PC-3 (cell line): ENCODE results near the gene DQX1. TPM values are rescaled to one million over a fixed set of nuclear protein-coding genes. Genes with fewer than 3 reads are reported as not detected.

Source experiments
- ATAC-seq: fragments of 200-7000 bp; cut with Tn5 transposase; 2 replicates; pipeline ENCODE4 v1.9.1; 2020; ENCODE audit warnings: mild to moderate bottlenecking, moderate library complexity
- BruUV-seq: library from RNA; stranded (reverse); fragments of 400-500 nt; replicated peaks from 2 replicates; lab custom pipeline; 2021; lab: Mats Ljungman, UMichigan
- CTCF ChIA-PET: fragments of 300-600 bp; sonication (Branson Sonifier 250); formaldehyde crosslinking; loops from one replicate; lab custom pipeline; 2022; ENCODE audit warnings: antibody characterized with exemption; lab: Charles Lee
- POLR2A ChIA-PET: fragments of 300-600 bp; sonication (Branson Sonifier 250); formaldehyde crosslinking; loops from one replicate; lab custom pipeline; 2022; ENCODE audit warnings: antibody characterized with exemption; ENCODE audit not compliant: unreplicated experiment; lab: Charles Lee
- DNase-seq: peaks from one replicate; pipeline ENCODE4 v3.0.0-alpha.2; 2015
- H2AFZ ChIP-seq: fragments of 300-600 bp; sonication (generic); 2 replicates; pipeline ENCODE4 v1.6.0; 2016; ENCODE audit warnings: antibody characterized with exemption, low read length
- H3F3A ChIP-seq: fragments of 300-600 bp; sonication (generic); one replicate; pipeline ENCODE4 v1.6.0; 2017; ENCODE audit warnings: antibody characterized with exemption, low read length, control low read depth, mild to moderate bottlenecking; ENCODE audit not compliant: unreplicated experiment
- H3K27ac ChIP-seq: fragments of 300-600 bp; sonication (generic); 2 replicates; pipeline ENCODE4 v1.5.1; 2016; ENCODE audit warnings: mild to moderate bottlenecking, low read length
- H3K27me3 ChIP-seq: fragments of 300-600 bp; sonication (generic); 2 replicates; pipeline ENCODE4 v1.6.1; 2016; ENCODE audit warnings: low read length, mixed read lengths
- H3K36me3 ChIP-seq: fragments of 300-600 bp; sonication (generic); 2 replicates; pipeline ENCODE4 v1.6.1; 2016; ENCODE audit warnings: low read depth, mixed run types, low read length, mixed read lengths
- H3K4me1 ChIP-seq: fragments of 300-600 bp; sonication (generic); 2 replicates; pipeline ENCODE4 v1.5.1; 2016; ENCODE audit warnings: low read length; ENCODE audit not compliant: insufficient read depth
- H3K4me2 ChIP-seq: fragments of 300-600 bp; sonication (generic); 2 replicates; pipeline ENCODE4 v1.6.0; 2016; ENCODE audit warnings: low read length
- H3K4me3 ChIP-seq: fragments of 300-600 bp; sonication (generic); 2 replicates; pipeline ENCODE4 v1.5.1; 2016; ENCODE audit warnings: mild to moderate bottlenecking, low read length, mixed read lengths
- H3K79me2 ChIP-seq: fragments of 300-600 bp; sonication (generic); 2 replicates; pipeline ENCODE4 v1.6.1; 2017; ENCODE audit warnings: low read length, mixed read lengths
- H3K9ac ChIP-seq: fragments of 300-600 bp; sonication (generic); 2 replicates; pipeline ENCODE4 v1.6.0; 2016; ENCODE audit warnings: mild to moderate bottlenecking, low read length
- H3K9me2 ChIP-seq: fragments of 300-600 bp; sonication (generic); replicated peaks from 2 replicates; pipeline ENCODE4 v1.6.1; 2016; ENCODE audit warnings: mixed run types, low read length, mixed read lengths
- H3K9me3 ChIP-seq: fragments of 300-600 bp; sonication (generic); 2 replicates; pipeline ENCODE4 v1.6.1; 2016; ENCODE audit warnings: low read length, mixed read lengths
- H4K20me1 ChIP-seq: fragments of 300-600 bp; sonication (generic); 2 replicates; pipeline ENCODE4 v1.6.1; 2016; ENCODE audit warnings: low read length, mixed read lengths
- EZH2 ChIP-seq: fragments of 300-600 bp; sonication (generic); IDR thresholded peaks from one replicate; pipeline ENCODE4 v1.6.1; 2017; ENCODE audit warnings: antibody characterized with exemption, mild to moderate bottlenecking, low read length; ENCODE audit not compliant: unreplicated experiment
- EZH2phosphoT487 ChIP-seq: fragments of 300-600 bp; sonication (generic); IDR thresholded peaks from 2 replicates; pipeline ENCODE4 v1.6.1; 2018; ENCODE audit warnings: mild to moderate bottlenecking, antibody characterized with exemption, low read length, borderline replicate concordance
- intact Hi-C: fragments of 100-400 bp; cut with micrococcal nuclease; formaldehyde crosslinking; loops from 2 replicates; pipeline ENCODE4 v1.9.0; 2023
- total RNA-seq: library from RNA; depleted of rRNA; stranded (reverse); fragments of >200 nt; gene quantifications from 2 replicates; pipeline ENCODE4 v1.2.3, GENCODE V29; 2014
- TF ChIP-seq, protein P1 (sequence below): fragments of 300-600 bp; sonication (generic); conservative IDR thresholded peaks from 2 replicates; pipeline ENCODE4 v1.5.1; 2017; ENCODE audit warnings: antibody characterized with exemption, low read depth, mild to moderate bottlenecking, low read length

Gene DQX1
- total RNA-seq, 1 experiment from 2014 or later, result 0.07 TPM

DNA sequence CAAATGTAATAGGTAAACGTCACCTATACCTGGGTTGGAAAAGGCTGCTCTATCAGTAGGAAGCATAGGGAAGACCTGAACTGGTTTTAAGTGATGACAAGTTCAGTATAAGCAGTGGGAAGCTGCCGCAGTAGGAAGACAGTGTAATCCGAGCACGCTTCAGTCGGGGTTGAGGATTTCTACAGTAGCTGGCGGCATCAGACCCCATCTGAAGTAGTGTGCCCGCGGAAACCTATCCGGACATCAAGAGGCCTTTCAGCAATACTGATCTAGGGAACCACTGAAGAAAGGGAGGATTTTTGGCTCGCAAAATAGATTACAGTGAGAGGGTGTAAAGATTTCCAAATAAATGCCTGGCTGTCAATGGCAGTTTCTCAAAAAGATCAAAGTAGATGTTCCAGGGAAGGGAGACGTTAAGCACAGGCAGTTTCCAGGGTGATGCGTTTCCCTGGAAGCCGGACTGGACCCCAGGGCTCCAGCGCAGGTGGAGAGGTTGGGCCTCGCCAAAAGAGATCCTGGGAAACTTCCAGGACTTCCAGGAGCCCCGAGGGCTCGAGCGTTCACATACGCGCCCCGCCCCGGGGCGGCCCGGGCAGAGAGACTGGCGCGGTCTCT lies 22.4 kb upstream of the DQX1 start:
- no peaks in the 10 kb centered on the region for H3K9me3 ChIP-seq
- intact Hi-C loops, result no loop called here
- no peaks in the 10 kb centered on the region for H3K36me3 ChIP-seq
- no peaks in the 10 kb centered on the region for H3K9me2 ChIP-seq
- H2AFZ ChIP-seq, result peak overlapping the region; percentile 97
- peaks cover 10% of the 10 kb centered on the region for H3K79me2 ChIP-seq
- H3K4me2 ChIP-seq, result peak overlapping the region; percentile 100
- peak overlapping the region; percentile 80 for H3K9ac ChIP-seq
- BruUV-seq, result no TSS peak
- peaks cover 12% of the 10 kb centered on the region; the same call in 1 of the 2 replicates for H3K4me1 ChIP-seq
- DNase-seq, result no peak
- no peaks in the 10 kb centered on the region for H4K20me1 ChIP-seq
- ATAC-seq, result no peak
- no peaks in the 10 kb centered on the region for H3F3A ChIP-seq
- H3K27me3 ChIP-seq, result no peaks in the 10 kb centered on the region
- CTCF ChIA-PET, result no interaction called here
- TF ChIP-seq, protein P1, sequence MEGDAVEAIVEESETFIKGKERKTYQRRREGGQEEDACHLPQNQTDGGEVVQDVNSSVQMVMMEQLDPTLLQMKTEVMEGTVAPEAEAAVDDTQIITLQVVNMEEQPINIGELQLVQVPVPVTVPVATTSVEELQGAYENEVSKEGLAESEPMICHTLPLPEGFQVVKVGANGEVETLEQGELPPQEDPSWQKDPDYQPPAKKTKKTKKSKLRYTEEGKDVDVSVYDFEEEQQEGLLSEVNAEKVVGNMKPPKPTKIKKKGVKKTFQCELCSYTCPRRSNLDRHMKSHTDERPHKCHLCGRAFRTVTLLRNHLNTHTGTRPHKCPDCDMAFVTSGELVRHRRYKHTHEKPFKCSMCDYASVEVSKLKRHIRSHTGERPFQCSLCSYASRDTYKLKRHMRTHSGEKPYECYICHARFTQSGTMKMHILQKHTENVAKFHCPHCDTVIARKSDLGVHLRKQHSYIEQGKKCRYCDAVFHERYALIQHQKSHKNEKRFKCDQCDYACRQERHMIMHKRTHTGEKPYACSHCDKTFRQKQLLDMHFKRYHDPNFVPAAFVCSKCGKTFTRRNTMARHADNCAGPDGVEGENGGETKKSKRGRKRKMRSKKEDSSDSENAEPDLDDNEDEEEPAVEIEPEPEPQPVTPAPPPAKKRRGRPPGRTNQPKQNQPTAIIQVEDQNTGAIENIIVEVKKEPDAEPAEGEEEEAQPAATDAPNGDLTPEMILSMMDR, result no peak
- no peak for TF ChIP-seq EZH2phosphoT487
- no peak for TF ChIP-seq EZH2
- H3K4me3 ChIP-seq, result peak overlapping the region; percentile 83
- H3K27ac ChIP-seq, result no peak overlapping the region
- POLR2A ChIA-PET, result no interaction called here

DNA sequence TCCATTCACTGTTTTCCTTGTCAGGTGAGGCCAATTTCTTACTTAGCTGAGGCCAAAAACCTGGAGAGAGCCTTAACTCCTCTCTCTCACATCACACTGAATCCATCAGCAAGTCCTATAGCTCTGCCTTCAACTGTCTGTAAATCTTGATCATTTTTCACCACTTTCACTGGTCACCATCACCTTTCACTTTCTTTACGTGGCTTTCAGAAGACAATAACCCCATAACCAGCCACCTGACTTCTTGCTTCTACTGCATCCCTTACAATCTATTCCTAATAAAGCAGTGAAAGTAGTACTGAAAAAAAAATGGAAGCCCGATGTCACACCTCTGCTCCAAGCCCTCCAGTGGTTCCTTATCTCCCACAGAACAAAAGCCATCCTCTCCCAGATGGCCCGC lies 20.0 kb upstream of the DQX1 start:
- POLR2A ChIA-PET, result no interaction called here
- TF ChIP-seq EZH2phosphoT487 (no peak), EZH2 (no peak)
- TF ChIP-seq, protein P1, result no peak
- no peaks in the 10 kb centered on the region for H3K27me3 ChIP-seq
- BruUV-seq, result no TSS peak
- DNase-seq (no peak), ATAC-seq (no peak)
- no peak overlapping the region for H3K4me3 ChIP-seq
- intact Hi-C loops, result no loop called here
- H4K20me1 ChIP-seq, result no peaks in the 10 kb centered on the region
- H3K4me1 ChIP-seq, result peaks cover 12% of the 10 kb centered on the region; the same call in 1 of the 2 replicates
- no peak overlapping the region for H3K4me2 ChIP-seq
- H3K9me3 ChIP-seq, result no peaks in the 10 kb centered on the region
- peaks cover 10% of the 10 kb centered on the region for H3K79me2 ChIP-seq
- no peak overlapping the region for H2AFZ ChIP-seq
- H3K27ac ChIP-seq, result no peak overlapping the region
- H3K9ac ChIP-seq, result no peak overlapping the region
- CTCF ChIA-PET, result no interaction called here
- no peaks in the 10 kb centered on the region for H3K9me2 ChIP-seq
- H3K36me3 ChIP-seq, result no peaks in the 10 kb centered on the region
- no peaks in the 10 kb centered on the region for H3F3A ChIP-seq

DNA sequence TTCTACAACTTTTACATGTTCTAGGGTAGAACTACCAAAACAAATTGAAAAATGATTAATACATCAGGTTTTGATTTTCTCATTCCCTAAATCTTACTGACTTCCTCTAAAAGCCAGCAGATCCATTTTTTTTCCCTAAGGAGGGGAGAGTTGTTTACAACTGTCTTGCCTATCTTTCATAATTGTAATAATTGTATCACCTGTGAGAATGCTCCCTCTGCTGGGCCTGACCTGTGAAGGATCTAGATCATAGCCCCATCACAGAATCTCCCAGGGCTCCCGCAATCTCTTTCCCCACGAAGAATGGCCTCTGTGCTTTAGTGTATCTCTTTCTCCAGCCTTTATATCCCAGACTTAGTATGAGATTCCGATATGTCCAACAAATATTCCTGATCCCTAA lies 18.6 kb upstream of the DQX1 start:
- POLR2A ChIA-PET, result no interaction called here
- no peak overlapping the region for H2AFZ ChIP-seq
- TF ChIP-seq, protein P1, result peak; percentile 47
- no peak for TF ChIP-seq EZH2
- H3K4me2 ChIP-seq, result no peak overlapping the region
- CTCF ChIA-PET, result no interaction called here
- H3K27ac ChIP-seq, result no peak overlapping the region
- peaks cover 1% of the 10 kb centered on the region for H3K79me2 ChIP-seq
- no peaks in the 10 kb centered on the region for H3K27me3 ChIP-seq
- BruUV-seq, result no TSS peak
- no peaks in the 10 kb centered on the region for H3K9me3 ChIP-seq
- H4K20me1 ChIP-seq, result no peaks in the 10 kb centered on the region
- no peaks in the 10 kb centered on the region for H3K36me3 ChIP-seq
- intact Hi-C loops, result no loop called here
- peak; percentile 25; the same call in 1 of the 2 replicates for ATAC-seq
- DNase-seq, result peak; percentile 28
- no peaks in the 10 kb centered on the region for H3F3A ChIP-seq
- H3K4me3 ChIP-seq, result no peak overlapping the region
- peaks cover 6% of the 10 kb centered on the region; the same call in 1 of the 2 replicates for H3K4me1 ChIP-seq
- H3K9me2 ChIP-seq, result no peaks in the 10 kb centered on the region
- H3K9ac ChIP-seq, result no peak overlapping the region
